GM12878 (cell line): ENCODE data around the gene POLA1. TPM values are rescaled to one million over a fixed set of nuclear protein-coding genes. Genes with fewer than 3 reads are reported as not detected.

Experiments used
- ATAC-seq: fragments of 200-7000 bp; cut with Tn5 transposase; 3 replicates; pipeline ENCODE4 v1.9.1; 2020; ENCODE audit warnings: mild to moderate bottlenecking, moderate library complexity
- BruUV-seq: library from RNA; stranded (reverse); fragments of 400-500 nt; replicated peaks from 2 replicates; lab custom pipeline; 2021; lab: Mats Ljungman, UMichigan
- CTCF ChIA-PET: fragments of 300-600 bp; sonication (Branson Sonifier 250); formaldehyde crosslinking; extraction: SDS; loops from one replicate; lab custom pipeline; 2021; ENCODE audit warnings: inconsistent platforms; lab: Yijun Ruan, JAX
- POLR2A ChIA-PET: fragments of 350-600 bp; formaldehyde crosslinking; extraction: SDS; loops from one replicate; lab custom pipeline; 2021; ENCODE audit warnings: inconsistent platforms; lab: Charles Lee
- RAD21 ChIA-PET: fragments of 300-600 bp; sonication (Branson Sonifier 250); formaldehyde crosslinking; loops from one replicate; lab custom pipeline; 2023; ENCODE audit warnings: antibody characterized with exemption; ENCODE audit not compliant: unreplicated experiment; lab: Charles Lee
- SMC1A ChIA-PET: fragments of 300-600 bp; sonication (Branson Sonifier 250); formaldehyde crosslinking; loops from one replicate; lab custom pipeline; 2023; ENCODE audit not compliant: unreplicated experiment, uncharacterized antibody; lab: Charles Lee
- DNase-seq: peaks from one replicate; pipeline ENCODE4 v3.0.0-alpha.2; 2011; ENCODE audit warnings: low read depth, low spot score
- FAIRE-seq: peaks from 3 replicates; lab custom pipeline; 2011; peaks lifted over from hg19 to GRCh38; lab: Jason Lieb, UNC
- H2AFZ ChIP-seq: 2 replicates; pipeline ENCODE4 v1.6.0; 2011; ENCODE audit warnings: low read depth, low read length, control low read depth; ENCODE audit not compliant: control insufficient read depth
- H3K27ac ChIP-seq: 2 replicates; pipeline ENCODE4 v1.5.1; 2011; ENCODE audit warnings: control low read depth; ENCODE audit not compliant: control insufficient read depth, insufficient read depth
- H3K27me3 ChIP-seq, 2 experiments: replicated peaks in 1 of 2; 2 replicates each; pipeline versions ENCODE4 v1.6.0 to v1.6.1; 2011; ENCODE audit warnings: low read length in 1 of 2; ENCODE audit not compliant: control insufficient read depth in 2 of 2, insufficient read depth in 2 of 2
- H3K36me3 ChIP-seq, 2 experiments: 2 replicates each; pipeline ENCODE4 v1.5.1; 2011; ENCODE audit warnings: low read length in 1 of 2; ENCODE audit not compliant: control insufficient read depth in 2 of 2, insufficient read depth in 2 of 2
- H3K4me1 ChIP-seq: 2 replicates; pipeline ENCODE4 v1.6.1; 2011; ENCODE audit warnings: mild to moderate bottlenecking, low read length, moderate library complexity, mixed read lengths; ENCODE audit not compliant: control insufficient read depth, insufficient read depth
- H3K4me2 ChIP-seq: 2 replicates; pipeline ENCODE4 v1.6.0; 2011; ENCODE audit warnings: control low read depth; ENCODE audit not compliant: control insufficient read depth, insufficient read depth
- H3K4me3 ChIP-seq: fragments of 200-600 bp; sonication (generic); 2 replicates; pipeline ENCODE4 v1.5.1; 2016
- H3K79me2 ChIP-seq: 2 replicates; pipeline ENCODE4 v1.6.0; 2011; ENCODE audit warnings: low read length; ENCODE audit not compliant: control insufficient read depth, insufficient read depth
- H3K9ac ChIP-seq: 2 replicates; pipeline ENCODE4 v1.8.0; 2011; ENCODE audit warnings: low read length, control low read depth, mixed read lengths; ENCODE audit not compliant: control insufficient read depth, insufficient read depth
- H3K9me3 ChIP-seq: replicated peaks from 3 replicates; pipeline ENCODE4 v1.5.1; 2011; ENCODE audit warnings: mild to moderate bottlenecking, low read length; ENCODE audit not compliant: control insufficient read depth, insufficient read depth
- H4K20me1 ChIP-seq: 2 replicates; pipeline ENCODE4 v1.6.0; 2011; ENCODE audit not compliant: control insufficient read depth, insufficient read depth
- ATF2 ChIP-seq: IDR thresholded peaks from 2 replicates; pipeline ENCODE4 v1.6.1; 2012; ENCODE audit warnings: low read length, inconsistent platforms
- BACH1 ChIP-seq: fragments of 450-650 bp; IDR thresholded peaks from 2 replicates; pipeline ENCODE4 v1.6.1; 2017; ENCODE audit warnings: mild to moderate bottlenecking, borderline replicate concordance
- BCL3 ChIP-seq: IDR thresholded peaks from 2 replicates; pipeline ENCODE4 v1.6.1; 2011; ENCODE audit warnings: borderline replicate concordance, low read depth, mild to moderate bottlenecking, moderate library complexity, low read length; ENCODE audit not compliant: insufficient read depth, poor library complexity, severe bottlenecking
- ESRRA ChIP-seq: IDR thresholded peaks from 2 replicates; pipeline ENCODE4 v1.6.1; 2012; ENCODE audit warnings: mild to moderate bottlenecking, low read length, improper control_type of control experiment
- EZH2 ChIP-seq: IDR thresholded peaks from 2 replicates; pipeline ENCODE4 v1.6.1; 2012; ENCODE audit warnings: low read depth, mild to moderate bottlenecking, control low read depth, inconsistent platforms, low read length, borderline replicate concordance; ENCODE audit not compliant: control insufficient read depth
- JUNB ChIP-seq: IDR thresholded peaks from 2 replicates; pipeline ENCODE4 v1.6.1; 2016; ENCODE audit warnings: antibody characterized with exemption, mild to moderate bottlenecking
- MAX ChIP-seq: IDR thresholded peaks from 2 replicates; pipeline ENCODE4 v1.6.1; 2012; ENCODE audit warnings: low read depth, low read length, improper control_type of control experiment
- PAX8 ChIP-seq: fragments of 450-650 bp; IDR thresholded peaks from 2 replicates; pipeline ENCODE4 v1.6.1; 2017; ENCODE audit warnings: mild to moderate bottlenecking, moderate library complexity
- RAD21 ChIP-seq: IDR thresholded peaks from 2 replicates; pipeline ENCODE4 v1.6.1; 2011; ENCODE audit warnings: mild to moderate bottlenecking, low read depth, low read length, moderate library complexity; ENCODE audit not compliant: insufficient read depth
- RELA ChIP-seq: fragments of 450-650 bp; IDR thresholded peaks from 2 replicates; pipeline ENCODE4 v1.8.0; 2014; ENCODE audit warnings: borderline replicate concordance; ENCODE audit not compliant: partially characterized antibody
- RUNX3 ChIP-seq: IDR thresholded peaks from 2 replicates; pipeline ENCODE4 v1.6.1; 2012; ENCODE audit warnings: low read length, inconsistent platforms
- SIX5 ChIP-seq: IDR thresholded peaks from 2 replicates; pipeline ENCODE4 v1.6.1; 2011; ENCODE audit warnings: mild to moderate bottlenecking, low read depth, low read length, moderate library complexity; ENCODE audit not compliant: severe bottlenecking
- SKIL ChIP-seq: fragments of 450-650 bp; IDR thresholded peaks from 2 replicates; pipeline ENCODE4 v1.6.1; 2017; ENCODE audit warnings: mild to moderate bottlenecking, low read depth, inconsistent platforms; ENCODE audit not compliant: poor library complexity, severe bottlenecking
- SMAD1 ChIP-seq: fragments of 450-650 bp; IDR thresholded peaks from 2 replicates; pipeline ENCODE4 v1.6.1; 2018; ENCODE audit warnings: mild to moderate bottlenecking, low read depth; ENCODE audit not compliant: partially characterized antibody
- STAT1 ChIP-seq: fragments of 450-650 bp; conservative IDR thresholded peaks from 2 replicates; pipeline ENCODE4 v1.6.1; 2014; ENCODE audit warnings: antibody characterized with exemption, mild to moderate bottlenecking
- TCF12 ChIP-seq: IDR thresholded peaks from 2 replicates; pipeline ENCODE4 v1.6.1; 2011; ENCODE audit warnings: low read depth, mild to moderate bottlenecking, low read length
- USF2 ChIP-seq: IDR thresholded peaks from 2 replicates; pipeline ENCODE4 v1.6.1; 2011; ENCODE audit warnings: low read depth, low read length, improper control_type of control experiment, borderline replicate concordance
- YBX1 ChIP-seq: fragments of 450-650 bp; IDR thresholded peaks from 2 replicates; pipeline ENCODE4 v1.6.1; 2016; ENCODE audit warnings: antibody characterized with exemption
- ZNF207 ChIP-seq: fragments of 450-650 bp; IDR thresholded peaks from 2 replicates; pipeline ENCODE4 v1.6.1; 2014; ENCODE audit warnings: antibody characterized with exemption, mild to moderate bottlenecking, borderline replicate concordance
- WGBS: methylation state at CpG from one replicate; pipeline ENCODE4 v1.1.6; 2016; ENCODE audit warnings: low lambda C conversion rate; ENCODE audit not compliant: insufficient replicate concordance, insufficient coverage; ENCODE audit errors: missing lambda C conversion rate; 5-methylcytosine and 5-hydroxymethylcytosine counted together
- in situ Hi-C: fragments of 300-500 bp; cut with MboI; formaldehyde crosslinking; loops from 9 replicates; pipeline ENCODE4 v1.14.3; 2018; ENCODE audit warnings: mixed read lengths
- intact Hi-C: fragments of 100-400 bp; cut with micrococcal nuclease; formaldehyde crosslinking; loops from one replicate; pipeline ENCODE4 v1.14.2; 2022; ENCODE audit not compliant: unreplicated experiment
- polyA plus RNA-seq, 11 experiments: library from polyadenylated mRNA; depleted of rRNA in 4 of 11; unstranded in 6 of 11; stranded (reverse) in 5 of 11; fragments of >200 nt; fragmentation: Nextera tagmentation in 4 of 11; fragmentation: Illumina TruSeq in 1 of 11; extraction: Ambion mirVana in 4 of 11; extraction: Trizol in 1 of 11; gene quantifications; 1 replicate in 1 of 11; 2 replicates in 10 of 11; pipeline versions ENCODE4 v1.2.1 to v1.2.3, GENCODE V29; 2011 to 2016; ENCODE audit warnings: inconsistent platforms in 2 of 11, missing spikeins in 2 of 11, low read depth in 1 of 11
- total RNA-seq, 4 experiments: library from RNA; depleted of rRNA in 3 of 4; stranded (reverse); fragments of >200 nt in 3 of 4; fragmentation: Illumina TruSeq in 1 of 4; extraction: Trizol in 1 of 4; gene quantifications; 2 replicates each; pipeline versions ENCODE4 v1.2.1 to v1.2.3, GENCODE V29; 2013 to 2021

Gene POLA1
- total and polyA plus RNA-seq, 10 of the 15 experiments (the other 5 are each of a cell fraction or from before 2014, with no cell fraction given), result 6.5 to 34.7 (median 24.8) TPM

- ChIA-PET SMC1A (interaction anchor here (0.7 kb wide), 1 partner anchor 14 kb away, joined by 3 read pairs; no protein-coding TSS in a partner anchor), RAD21 (no interaction called here), CTCF (interaction anchor here (1.0 to 1.7 kb wide), 3 partner anchors 9 to 371 kb away, joined by 3 to 5 read pairs (median 3); no protein-coding TSS in a partner anchor)
- 82% methylated on average over 3 of the region's 3 CpGs for WGBS
- no peak for ATAC-seq
- H3K4me1 ChIP-seq, result no peaks in the 10 kb centered on the region
- H3K79me2 ChIP-seq, result no peaks in the 10 kb centered on the region
- H3K27me3 ChIP-seq, result no peaks in the 10 kb centered on the region
- DNase-seq, result no peak
- H3K36me3 ChIP-seq, result no peaks in the 10 kb centered on the region
- H2AFZ ChIP-seq, result no peak overlapping the region
- no peak overlapping the region for H3K9ac ChIP-seq
- no peak overlapping the region for H3K4me2 ChIP-seq
- H3K4me3 ChIP-seq, result no peak overlapping the region
- H3K9me3 ChIP-seq, result no peaks in the 10 kb centered on the region
- BruUV-seq, result no TSS peak
- no peak for TF ChIP-seq RUNX3
- TF ChIP-seq STAT1, result no peak
- no peak for TF ChIP-seq ESRRA
- no peak for TF ChIP-seq MAX
- TF ChIP-seq TCF12, result no peak
- no peak for TF ChIP-seq ATF2
- no peak for TF ChIP-seq RELA
- no peak for TF ChIP-seq EZH2
- TF ChIP-seq PAX8, result no peak
- TF ChIP-seq SKIL, result no peak
- no peak for TF ChIP-seq USF2
- TF ChIP-seq ZNF207, result no peak
- no peak for TF ChIP-seq YBX1
- TF ChIP-seq BCL3, result no peak
- no peak for TF ChIP-seq JUNB
- TF ChIP-seq SMAD1, result no peak
- no peak for TF ChIP-seq RAD21
- TF ChIP-seq BACH1, result no peak
- TF ChIP-seq SIX5, result no peak
- TF ChIP-seq, all 136 proteins: peak for 0
- Histone ChIP-seq H4K20me1 (no peaks in the 10 kb centered on the region), H3K27ac (no peak overlapping the region)
- FAIRE-seq, result no peak
- in situ Hi-C loops, result no loop called here
- intact Hi-C loops, result no loop called here
- POLR2A ChIA-PET, result interaction anchor here (0.6 kb wide), 1 partner anchor 206 kb away, joined by 4 read pairs; no protein-coding TSS in a partner anchor
These were observed 47.6 kb downstream of the POLA1 start for GRCh38 chrX:24741330-24741729.
